ENCODE results near the gene DNAJC1. TPM values are rescaled to one million over a fixed set of nuclear protein-coding genes. Genes with fewer than 3 reads are reported as not detected.

The DNAJC1 gene
- total and polyA plus RNA-seq, 2 of the 8 experiments (the other 6 are each of a cell fraction or from before 2014, with no cell fraction given), result 6.8 to 14.8 TPM

GRCh38 chr10:21919117-21919516 lies 84.4 kb downstream of the DNAJC1 start:
- Histone ChIP-seq H3K14ac (ENCODE audit: insufficient read length) (no peak overlapping the region), H3K9me3 (ENCODE audit: insufficient read depth in 2 of 2, low read depth in 1 of 2, low read length in 1 of 2) (no peaks in the 10 kb centered on the region), H3K27ac (ENCODE audit: low read depth, low read length) (no peak overlapping the region), H3K18ac (ENCODE audit: extremely low read depth, low read length) (no peak overlapping the region), H2AFZ (ENCODE audit: low read length) (no peak overlapping the region), H3K56ac (replicated peaks; ENCODE audit: insufficient read length, low read depth, low read length) (no peak overlapping the region), H4K5ac (ENCODE audit: insufficient read length, low read depth, low read length) (no peak overlapping the region), H3K36me3 (ENCODE audit: control insufficient read depth in 2 of 4, insufficient read depth in 4 of 4, low read length in 3 of 4) (no peaks in the 10 kb centered on the region), H2BK5ac (ENCODE audit: low read depth, low read length) (no peak overlapping the region), H2BK20ac (ENCODE audit: low read length) (no peak overlapping the region), H4K20me1 (replicated peaks in 1 of 2; ENCODE audit: control insufficient read depth in 1 of 2, insufficient read depth in 2 of 2, low read length in 2 of 2) (no peaks in the 10 kb centered on the region), H3K4ac (replicated peaks; ENCODE audit: insufficient read length, low read depth, low read length) (no peak overlapping the region), H3K27me3 (replicated peaks in 1 of 4; ENCODE audit: control insufficient read depth in 3 of 4, extremely low read depth in 1 of 4, insufficient read depth in 3 of 4, low read length in 3 of 4) (no peaks in the 10 kb centered on the region), H3K4me3 (ENCODE audit: extremely low read depth in 1 of 4, insufficient read depth in 2 of 4, low read depth in 3 of 4, low read length in 4 of 4) (no peak overlapping the region), H4K91ac (replicated peaks; ENCODE audit: insufficient read length, low read length) (no peak overlapping the region), H3K4me1 (replicated peaks in 1 of 4; ENCODE audit: control insufficient read depth in 3 of 4, insufficient read depth in 4 of 4, low read length in 3 of 4) (peaks cover 0 to 2% (median 0%) of the 10 kb centered on the region in 4 experiments; a peak in 2 of 7 replicates), H3K79me1 (ENCODE audit: low read depth, low read length) (no peaks in the 10 kb centered on the region), H3K4me2 (ENCODE audit: insufficient read depth in 1 of 2, low read depth in 2 of 2, low read length in 2 of 2) (no peak overlapping the region), H4K8ac (ENCODE audit: extremely low read depth, insufficient read depth, low read length) (no peak overlapping the region), H3K23ac (ENCODE audit: insufficient read length) (no peak overlapping the region), H3K79me2 (ENCODE audit: control insufficient read depth in 1 of 2, insufficient read depth in 2 of 2, low read length in 2 of 2) (no peaks in the 10 kb centered on the region), H3K23me2 (ENCODE audit: low read depth, low read length) (no peaks in the 10 kb centered on the region), H2BK120ac (replicated peaks; ENCODE audit: low read depth, low read length) (no peak overlapping the region), H3K9ac (replicated peaks in 1 of 4; ENCODE audit: extremely low read depth in 1 of 4, low read depth in 3 of 4, low read length in 3 of 4) (no peak overlapping the region), H2BK12ac (ENCODE audit: low read depth, low read length) (no peak overlapping the region), H2AK5ac (ENCODE audit: low read depth, low read length) (no peak overlapping the region), H2BK15ac (ENCODE audit: low read length) (no peak overlapping the region)
- ChIA-PET POLR2A (ENCODE audit: partially characterized antibody) (no interaction called here), CTCF (ENCODE audit: partially characterized antibody) (no interaction called here)
- DNase-seq (ENCODE audit: low read depth in 1 of 2, low spot score in 2 of 2), result no peak
- no peak for FAIRE-seq
- 93% methylated on average over 1 of the region's 1 CpG; no CpG with 5 or more reads in 1 of the 2 experiments for WGBS, 2 experiments (ENCODE audit: extremely low coverage in 1 of 2, insufficient coverage in 1 of 2, insufficient read length in 1 of 2, insufficient replicate concordance in 2 of 2, low coverage in 1 of 2, low lambda C conversion rate in 2 of 2, missing lambda C conversion rate in 1 of 2)
- TF ChIP-seq KDM1A (IDR thresholded peaks at IDR 0.05; ENCODE audit: borderline replicate concordance, low read length) (no peak), SIN3A (conservative IDR thresholded peaks at IDR 0.05 in 1 of 2, IDR thresholded peaks at IDR 0.05 in 1 of 2; ENCODE audit: low read depth in 1 of 2, low read length in 2 of 2) (no peak), EGR1 (IDR thresholded peaks at IDR 0.05; ENCODE audit: borderline replicate concordance, low read depth, low read length) (no peak), TAF1 (IDR thresholded peaks at IDR 0.05; ENCODE audit: low read depth, low read length) (no peak), NANOG (IDR thresholded peaks at IDR 0.05; ENCODE audit: insufficient read depth, low read depth, low read length, poor library complexity, severe bottlenecking) (no peak), CBX8 (IDR thresholded peaks at IDR 0.05; ENCODE audit: borderline replicate concordance, low read depth, low read length) (no peak), CBX5 (IDR thresholded peaks at IDR 0.05; ENCODE audit: low read depth, low read length) (no peak), YY1 (IDR thresholded peaks at IDR 0.05; ENCODE audit: low read depth, low read length) (no peak), CHD1 (IDR thresholded peaks at IDR 0.05; ENCODE audit: low read depth, low read length) (no peak), BCL11A (IDR thresholded peaks at IDR 0.05; ENCODE audit: low read depth in 2 of 2, low read length in 2 of 2) (no peak), SIRT6 (IDR thresholded peaks at IDR 0.05; ENCODE audit: low read length) (no peak), JUN (IDR thresholded peaks at IDR 0.05; ENCODE audit: low read depth, low read length) (no peak), JUND (IDR thresholded peaks at IDR 0.05; ENCODE audit: low read length) (no peak), KDM4A (IDR thresholded peaks at IDR 0.05; ENCODE audit: low read depth, low read length, severe bottlenecking) (no peak), GABPA (IDR thresholded peaks at IDR 0.05; ENCODE audit: borderline replicate concordance, insufficient read depth, low read length) (no peak), KDM5A (IDR thresholded peaks at IDR 0.05; ENCODE audit: low read length) (no peak)
